NCI-H345 treated with DMSO at 0.1 percent for 48 hours (cell line): Measurements from ENCODE around the gene RFX3.
A peak's percentile ranks its signal among the peaks of the same experiment; 100 is the strongest.

Source experiments
- DNase-seq: peaks from one replicate; lab custom pipeline; 2025; ENCODE audit not compliant: unreplicated experiment; lab: John Stamatoyannopoulos, UW

The RFX3 gene

DNA sequence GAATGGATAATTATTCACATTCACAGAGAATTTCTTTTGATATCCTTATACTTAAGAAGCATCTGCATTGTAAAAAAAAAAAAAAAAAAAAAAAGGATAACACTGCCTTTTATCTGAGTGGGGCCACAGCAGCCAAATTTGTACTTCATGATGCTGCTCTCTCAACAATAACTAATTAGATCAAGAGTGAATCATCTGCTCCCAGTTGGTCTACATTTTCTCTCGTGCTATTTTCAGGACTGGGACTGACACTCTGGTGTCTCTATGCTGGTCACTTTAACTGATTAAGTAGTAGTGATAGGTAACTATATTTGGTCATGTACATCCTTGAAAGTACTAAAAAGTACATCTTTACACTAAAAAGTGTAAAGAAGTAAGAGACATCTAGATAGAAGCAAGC is 90.1 kb downstream of the RFX3 start:
- DNase-seq, result no peak

DNA sequence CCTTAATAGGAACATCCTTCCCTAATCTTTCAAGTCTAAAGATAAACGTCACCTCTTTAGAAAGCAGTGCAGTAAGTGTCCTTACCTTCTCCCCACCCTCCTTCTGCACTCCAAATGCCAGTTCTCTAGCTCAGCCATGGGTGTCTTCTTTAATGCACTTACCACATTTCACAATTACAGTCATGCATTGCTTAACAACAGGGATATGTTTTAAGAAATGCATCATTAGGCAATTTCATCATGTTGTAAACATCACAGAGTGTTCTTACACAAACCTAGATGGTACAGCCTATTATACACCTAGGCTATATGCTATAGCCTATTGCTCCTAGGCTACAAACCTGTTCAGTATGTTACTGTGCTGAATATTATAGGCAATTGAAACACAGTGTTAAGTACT is 91.2 kb downstream of the RFX3 start:
- DNase-seq, result no peak

DNA sequence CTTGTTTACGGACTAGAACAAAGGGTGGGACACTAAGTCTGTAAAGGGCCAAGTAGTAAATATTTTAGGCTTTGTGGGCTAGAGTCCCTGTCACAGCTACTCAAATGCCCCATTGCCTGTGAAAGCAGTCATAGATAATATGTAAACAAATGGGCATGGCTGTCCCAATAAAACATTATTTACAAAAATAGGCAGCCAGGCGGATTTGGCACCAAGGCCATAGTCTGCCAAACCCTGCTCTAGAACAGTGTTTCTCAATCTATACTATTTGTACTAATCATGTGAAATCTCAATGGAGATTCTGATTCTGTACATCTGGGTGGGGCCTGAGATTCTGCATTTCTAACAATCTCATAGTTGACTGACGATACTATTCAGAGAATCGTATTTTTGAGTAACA is 92.0 kb downstream of the RFX3 start:
- no peak for DNase-seq

DNA sequence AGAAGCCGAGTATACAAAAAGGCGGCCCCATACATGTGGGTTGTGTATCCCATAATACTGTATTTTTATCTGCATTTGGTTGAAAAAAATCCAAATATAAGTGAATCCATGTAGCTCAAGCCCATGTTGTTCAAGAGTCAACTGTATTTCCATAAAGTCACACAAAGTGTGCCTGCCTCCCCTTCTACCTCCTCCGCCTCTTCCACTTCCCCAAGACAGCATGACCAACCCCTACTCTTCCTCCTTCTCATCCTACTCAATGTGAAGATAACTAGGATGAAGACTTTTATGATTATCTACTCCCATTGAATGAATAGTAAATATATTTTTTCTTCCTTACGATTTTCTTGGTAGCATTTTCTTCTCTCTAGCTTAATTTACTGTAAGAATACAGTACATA is 92.7 kb downstream of the RFX3 start:
- DNase-seq, result no peak

DNA sequence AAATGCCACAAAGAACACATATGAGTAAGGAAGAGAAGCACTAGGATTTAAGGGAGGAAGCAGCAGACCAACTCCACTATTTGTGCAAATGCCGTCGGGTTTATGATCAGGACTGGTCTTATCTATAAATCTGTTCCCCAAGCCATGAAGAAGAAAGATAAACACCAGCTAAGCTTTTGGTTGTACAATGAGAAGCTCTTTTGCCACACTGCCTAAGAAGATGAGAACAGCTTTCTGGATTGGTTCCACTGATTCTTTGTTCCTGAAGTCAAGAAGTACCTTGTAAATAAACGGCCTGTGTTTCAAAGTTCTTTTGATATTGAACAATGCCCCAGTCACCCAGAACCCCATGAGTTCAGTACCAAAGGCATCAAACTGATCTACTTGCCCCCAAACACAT is 93.9 kb downstream of the RFX3 start:
- DNase-seq, result no peak

DNA sequence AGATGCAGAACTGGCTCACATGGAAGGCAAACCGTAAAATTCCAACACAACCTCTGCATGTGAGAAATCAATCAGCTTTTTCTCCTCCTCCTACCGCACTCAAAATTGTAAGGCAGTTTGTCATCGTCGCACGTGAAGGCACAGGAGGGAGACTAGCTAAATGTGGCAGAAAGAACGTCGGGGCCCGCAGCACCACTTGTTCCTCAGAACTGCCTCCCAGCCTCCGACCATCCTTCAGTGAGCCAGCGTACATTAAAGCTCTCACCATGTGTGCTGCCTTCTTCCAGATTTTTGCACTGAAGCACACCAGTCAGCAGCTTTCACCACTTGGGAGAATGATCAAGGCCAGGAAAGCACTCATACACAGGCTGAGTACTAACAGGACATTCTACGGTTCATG is 105.9 kb downstream of the RFX3 start:
- DNase-seq, result no peak

DNA sequence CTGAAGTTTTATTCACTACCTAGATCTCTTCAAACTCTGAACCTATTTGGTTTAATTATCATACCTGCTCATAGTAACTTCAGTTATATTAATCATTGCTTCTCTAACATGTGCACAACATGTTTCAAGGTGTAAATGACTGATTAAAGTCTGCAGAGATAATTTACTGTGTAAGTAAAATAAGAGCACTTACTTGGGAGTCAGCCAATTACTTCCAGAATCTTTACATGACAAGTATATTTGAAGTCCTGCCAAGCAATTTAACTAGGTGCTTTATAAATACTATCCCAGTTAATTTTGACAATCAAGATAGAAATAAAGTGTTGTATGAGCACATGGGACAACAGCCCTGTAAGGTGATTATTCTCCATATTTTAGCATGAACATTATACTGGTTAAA is 109.9 kb downstream of the RFX3 start:
- DNase-seq, result no peak

DNA sequence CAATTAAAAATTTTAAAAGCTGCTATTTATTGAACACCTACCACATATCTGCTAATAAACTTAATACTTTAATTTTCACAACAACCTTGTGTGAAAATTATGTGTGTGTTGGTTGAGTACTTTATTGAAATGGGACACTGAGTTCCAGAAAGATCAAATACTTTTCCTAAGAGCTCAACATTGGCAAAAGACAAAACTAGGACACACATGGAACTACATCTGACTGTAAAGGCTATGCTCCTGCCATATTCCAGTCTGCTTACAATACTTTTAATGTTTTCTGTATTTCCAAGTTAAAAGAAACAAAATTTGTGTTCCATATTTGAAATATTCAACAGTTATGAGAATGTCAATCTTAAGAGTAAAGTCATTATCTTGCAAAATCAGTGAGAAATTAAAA is 111.8 kb downstream of the RFX3 start:
- DNase-seq, result no peak

DNA sequence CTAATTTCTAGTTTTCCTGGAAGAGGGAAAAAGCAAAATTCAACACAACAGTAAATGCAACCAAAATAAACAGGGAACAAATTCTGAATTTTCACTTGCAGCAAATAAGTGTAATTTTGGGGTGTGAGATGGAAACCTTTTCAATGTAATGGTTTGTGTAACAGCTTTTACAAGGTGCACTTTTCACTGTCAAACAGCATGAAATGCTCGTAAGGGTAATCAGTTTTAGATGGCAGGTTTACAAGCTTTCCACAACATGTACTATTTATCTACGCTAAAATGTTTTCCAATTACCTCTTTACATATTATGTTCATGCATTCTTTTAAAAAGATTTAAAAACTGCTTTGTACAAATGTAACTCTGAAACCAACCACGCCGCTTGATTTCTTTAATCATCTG is 115.3 kb downstream of the RFX3 start:
- no peak for DNase-seq

DNA sequence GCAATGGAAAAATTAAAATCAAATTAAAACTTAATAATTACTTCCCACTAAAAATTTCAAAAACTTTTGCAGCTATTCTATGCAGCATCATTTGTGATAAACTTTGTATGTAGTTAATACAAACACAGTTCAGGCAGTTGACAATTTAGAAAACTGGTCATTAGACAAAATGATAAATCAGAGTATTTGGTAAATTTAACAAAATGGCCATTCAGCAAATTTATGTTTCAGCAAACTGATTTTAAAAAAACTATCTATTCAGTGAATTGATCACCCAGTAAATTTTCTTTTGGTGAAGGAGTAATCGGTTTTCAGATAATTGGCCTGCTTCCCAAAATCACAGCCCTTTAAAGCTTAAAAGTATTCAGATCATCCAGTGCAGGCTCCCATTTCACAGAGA is 116.3 kb downstream of the RFX3 start:
- DNase-seq, result no peak

DNA sequence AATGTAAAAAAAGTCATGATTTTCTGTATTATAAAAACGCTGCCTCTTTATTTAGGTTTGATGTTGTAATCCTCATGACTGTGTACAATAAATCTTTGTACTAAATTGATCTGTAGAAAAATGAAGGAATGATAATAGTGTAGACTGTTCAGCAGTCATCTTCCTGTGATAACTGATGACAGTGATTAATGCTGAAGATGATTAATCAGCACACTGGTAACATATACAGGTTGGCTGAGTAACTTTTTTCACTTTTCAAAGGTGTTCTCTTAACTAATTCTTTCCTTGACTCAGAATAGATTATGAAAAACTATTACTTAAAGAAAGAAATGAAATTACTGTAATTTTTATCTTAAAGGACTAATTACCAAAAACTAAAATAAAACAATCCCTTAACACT is 122.5 kb downstream of the RFX3 start:
- DNase-seq, result no peak

DNA sequence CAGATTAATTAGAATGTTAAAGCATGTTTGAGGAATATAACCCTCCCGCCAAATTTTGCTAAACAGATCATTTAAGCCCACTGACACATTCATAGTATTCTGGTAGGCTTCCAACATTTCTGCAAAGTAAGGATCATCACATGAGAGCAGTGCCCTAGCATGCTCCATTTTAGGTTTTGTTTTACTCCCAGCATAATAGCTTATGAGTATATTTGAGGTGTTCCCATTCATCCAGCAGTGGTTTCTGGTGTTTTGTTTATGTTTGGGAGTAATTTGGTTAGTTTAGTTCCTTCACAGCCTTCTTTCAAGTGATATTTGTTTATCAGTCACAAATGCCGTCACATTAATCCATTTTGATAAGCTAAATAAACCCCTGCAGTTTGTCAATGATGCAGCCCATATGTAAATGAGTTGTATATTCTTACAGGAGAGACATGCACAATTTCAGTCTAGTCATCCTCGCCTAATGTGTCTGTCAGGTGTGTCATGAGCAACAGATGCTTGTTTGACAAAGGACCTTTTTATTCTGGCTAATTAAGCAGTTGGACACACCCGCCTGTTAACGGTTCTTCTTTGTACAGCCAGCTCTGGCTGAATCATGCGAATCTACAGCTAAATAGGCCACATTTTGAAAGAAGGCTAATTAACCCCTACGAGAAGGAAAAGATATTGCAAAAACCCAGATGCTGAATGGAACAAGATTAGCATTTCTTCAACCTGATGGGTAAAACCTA is 124.4 kb downstream of the RFX3 start:
- peak; percentile 21 for DNase-seq

DNA sequence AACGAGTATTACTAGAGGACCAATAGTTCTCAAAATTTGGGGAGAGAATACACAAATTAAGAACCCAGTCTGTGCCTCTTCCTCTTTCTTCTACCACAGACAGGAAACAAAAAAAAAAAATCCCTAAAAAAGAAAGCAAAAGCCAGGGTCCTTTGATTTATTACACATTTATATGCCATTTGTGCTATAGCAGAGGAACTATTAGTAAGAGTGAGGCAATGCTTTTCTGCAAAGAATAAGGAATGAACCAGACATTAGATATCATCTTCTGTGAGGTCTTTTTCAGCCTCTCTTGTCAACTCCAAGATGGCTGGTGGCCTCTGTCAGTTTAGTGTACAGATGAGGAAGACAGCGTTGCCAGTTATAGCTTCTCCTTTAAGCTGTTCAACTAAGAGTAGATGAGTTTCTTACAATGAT is 127.6 kb downstream of the RFX3 start:
- no peak for DNase-seq

DNA sequence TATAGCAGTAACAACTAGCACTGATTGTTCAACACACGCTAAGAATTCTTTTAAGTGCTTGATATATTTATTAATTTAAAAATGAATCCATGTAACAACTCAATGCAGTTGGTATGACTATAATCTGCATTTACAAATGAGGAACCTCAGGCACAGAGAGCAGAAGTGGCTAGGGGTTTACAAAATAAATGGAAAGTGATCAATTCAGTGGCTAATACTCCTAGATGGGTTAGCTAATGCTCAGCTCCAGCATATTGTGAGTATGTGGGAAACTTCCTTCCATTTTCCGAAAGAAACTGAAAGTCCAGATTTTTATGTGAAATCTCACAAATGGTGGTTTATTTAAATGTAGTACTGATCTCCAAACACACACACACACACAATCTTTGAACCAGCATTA is 128.0 kb downstream of the RFX3 start:
- DNase-seq, result no peak

DNA sequence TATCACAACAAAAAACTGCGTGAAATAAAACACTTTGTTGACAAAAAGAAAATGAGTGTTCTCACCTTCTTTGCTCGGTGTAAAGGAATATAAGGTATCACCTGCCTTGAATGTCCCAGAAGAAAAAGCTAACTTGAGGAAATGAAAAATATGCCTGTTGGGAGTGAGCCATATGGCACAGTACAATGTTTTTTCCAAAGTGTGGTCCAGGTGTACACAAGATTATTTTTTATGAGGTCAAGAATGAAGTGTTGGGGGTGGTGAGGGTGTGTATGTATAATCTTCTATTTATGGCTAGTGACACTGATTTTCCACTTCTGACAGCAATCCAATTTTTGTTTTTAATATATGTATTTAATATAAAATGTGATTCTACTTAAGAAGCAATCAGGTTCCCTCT is 134.4 kb downstream of the RFX3 start:
- DNase-seq, result no peak

DNA sequence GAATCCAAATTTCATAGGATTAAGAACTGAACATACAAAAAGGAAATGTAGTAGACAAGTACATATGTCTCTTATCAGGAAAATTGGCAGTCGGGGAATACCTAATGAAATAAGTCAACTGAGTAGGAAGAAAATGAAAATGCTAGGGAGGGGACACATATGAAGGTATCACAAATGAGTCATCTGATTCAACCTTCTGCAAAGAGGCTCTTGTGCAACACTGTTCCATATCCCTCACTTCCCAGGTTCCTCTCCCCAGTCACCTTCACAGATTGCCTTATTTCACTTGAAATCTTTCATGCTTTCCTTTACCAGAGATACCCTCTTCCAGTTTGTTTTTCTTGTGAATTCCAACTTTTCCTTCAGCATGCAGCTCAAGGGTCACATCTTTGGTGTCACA is 139.0 kb downstream of the RFX3 start:
- DNase-seq, result no peak

DNA sequence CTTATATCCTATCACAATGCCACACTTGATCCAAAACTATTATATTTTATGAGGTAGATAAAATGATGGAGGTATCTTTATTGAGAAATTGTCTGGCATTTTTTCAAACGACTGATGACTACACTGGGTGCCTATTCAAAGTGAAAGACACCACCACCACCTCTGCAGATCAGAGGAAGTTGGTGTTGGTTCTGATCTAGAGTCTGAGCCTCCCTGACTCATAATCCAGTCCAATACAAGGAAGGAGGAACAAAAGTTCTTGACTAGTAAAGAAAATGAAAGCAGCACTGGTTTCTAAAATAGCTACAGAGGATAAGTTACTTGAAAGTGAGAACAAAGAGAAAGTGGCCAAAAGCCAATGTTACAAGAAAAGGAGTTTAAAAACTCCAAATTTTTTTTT is 139.9 kb downstream of the RFX3 start:
- no peak for DNase-seq

DNA sequence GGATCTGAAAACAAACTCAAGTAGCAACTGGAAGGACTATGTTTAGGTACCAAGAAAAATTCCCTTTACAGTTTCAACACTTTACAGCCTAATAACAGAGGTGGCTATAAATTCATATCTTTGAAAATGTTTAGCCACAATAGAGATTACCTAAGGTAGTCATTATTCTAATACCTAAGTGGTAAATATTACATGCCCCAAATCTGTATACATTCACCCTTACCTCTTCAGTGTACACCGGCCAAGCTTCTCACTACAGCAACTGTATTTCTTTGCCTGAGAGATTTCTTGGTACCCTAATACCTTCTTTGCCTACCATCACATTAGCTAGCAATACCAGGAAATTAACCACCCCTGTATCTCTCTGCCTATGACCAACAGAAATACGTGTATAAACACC is 154.0 kb downstream of the RFX3 start:
- no peak for DNase-seq

DNA sequence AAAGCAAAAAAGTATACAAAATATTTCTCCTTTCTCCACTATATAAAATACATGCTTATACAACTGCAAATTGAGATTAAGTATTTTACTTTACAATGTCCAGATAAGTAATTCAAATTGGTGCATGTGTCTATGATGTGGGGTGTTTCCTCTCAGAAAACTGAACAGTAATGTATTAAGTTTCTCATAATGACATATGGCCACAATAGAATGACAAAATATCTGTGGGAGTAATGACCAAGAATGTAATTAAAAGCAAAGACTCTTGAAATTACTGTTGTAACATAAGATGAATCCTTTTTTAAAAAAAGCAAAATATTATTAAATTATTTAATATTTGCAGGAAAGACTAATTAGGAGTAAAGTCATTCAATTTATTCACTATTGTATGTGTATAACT is 155.1 kb downstream of the RFX3 start:
- no peak for DNase-seq

DNA sequence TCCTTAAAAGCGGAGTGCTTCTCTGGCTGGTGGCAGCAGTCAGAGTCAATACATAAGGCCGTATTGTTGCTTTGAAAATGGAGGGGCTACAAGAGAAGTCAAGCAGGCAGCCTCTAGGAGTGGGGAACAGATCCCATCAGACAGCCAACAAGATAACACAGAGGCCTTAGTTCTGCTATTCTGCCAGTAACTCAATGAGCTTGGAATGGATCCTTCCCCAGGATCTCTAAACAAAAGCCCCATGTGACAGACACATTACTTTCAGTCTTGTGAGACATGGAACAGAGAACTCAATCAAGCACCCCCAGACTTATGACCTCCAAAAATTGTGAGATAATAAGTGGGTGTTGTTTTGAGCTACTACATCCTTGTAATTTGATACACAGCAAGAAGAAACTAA is 158.6 kb downstream of the RFX3 start:
- no peak for DNase-seq

DNA sequence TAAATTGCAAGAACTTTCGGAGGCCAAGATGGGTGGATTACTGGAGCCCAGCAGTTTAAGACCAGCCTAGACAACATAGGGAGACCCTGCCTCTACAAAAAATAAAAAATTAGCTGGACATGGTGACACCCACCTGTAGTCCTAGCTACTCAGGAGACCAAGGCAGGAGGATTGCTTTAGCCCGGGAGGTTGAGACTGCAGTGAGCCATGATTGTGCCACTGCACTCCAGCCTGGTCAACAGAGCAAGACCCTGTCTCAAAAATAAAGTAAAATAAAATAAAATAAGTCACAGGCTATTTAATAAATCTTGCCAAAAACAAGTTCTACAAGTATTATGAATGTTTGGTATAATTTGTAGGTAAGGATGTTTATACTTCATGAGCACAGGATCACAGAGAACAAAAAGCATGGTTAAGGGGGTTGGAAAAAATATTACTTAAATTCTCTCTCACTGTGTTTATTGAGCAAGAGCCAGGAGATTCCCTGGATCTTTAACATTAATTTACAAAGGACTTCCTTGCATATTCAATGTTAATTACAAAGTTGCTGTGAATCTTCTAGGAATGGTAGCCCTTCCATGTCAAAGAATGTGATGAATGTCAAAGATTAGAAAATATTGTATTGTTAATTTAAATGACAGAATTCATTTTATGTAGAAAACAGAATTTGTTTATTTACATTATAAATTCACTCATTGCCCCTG is 164.0 kb downstream of the RFX3 start:
- no peak for DNase-seq

DNA sequence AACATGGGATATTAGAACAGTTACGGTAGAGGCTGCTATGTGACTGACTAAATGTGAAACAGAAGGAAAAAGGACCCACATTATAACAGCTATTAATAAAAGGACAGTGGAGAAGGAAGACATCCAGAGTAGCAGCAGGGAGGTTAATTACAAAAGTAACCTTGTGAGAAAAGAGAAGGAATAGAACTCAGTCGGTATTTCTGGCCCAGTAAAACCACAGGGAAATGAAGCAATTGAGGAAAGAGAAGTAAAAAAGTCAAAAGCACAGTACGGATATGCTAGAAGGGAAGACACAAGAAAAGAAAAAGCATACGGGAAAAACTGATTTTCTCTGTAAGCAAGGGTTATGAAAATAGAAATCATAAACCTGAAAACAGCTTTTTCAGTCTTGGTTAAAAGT is 164.7 kb downstream of the RFX3 start:
- no peak for DNase-seq

DNA sequence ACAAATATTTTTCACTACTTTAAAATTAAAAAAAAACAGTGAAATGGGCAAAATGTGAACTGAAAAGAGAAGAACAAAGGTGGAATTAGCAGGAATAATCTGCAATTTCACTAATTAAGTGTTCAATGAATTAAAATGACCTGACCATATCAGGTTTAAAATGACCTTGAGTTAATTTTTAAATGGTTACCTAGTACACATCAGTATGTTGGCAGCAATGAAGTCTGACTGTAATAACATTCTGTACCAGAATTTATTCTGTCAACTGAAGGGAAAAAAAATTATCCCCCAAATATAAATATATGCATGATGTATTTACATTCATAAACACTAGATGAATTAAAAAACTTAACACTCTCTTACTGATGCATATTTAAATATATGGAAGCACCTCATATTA is 165.6 kb downstream of the RFX3 start:
- DNase-seq, result no peak
